Keratinocyte (primary cell): Measurements from ENCODE around the gene FAM50A. TPM values are rescaled to one million over a fixed set of nuclear protein-coding genes. Genes with fewer than 3 reads are reported as not detected.

Source experiments
- DNase-seq: peaks from one replicate; pipeline ENCODE4 v3.0.0-alpha.2; 2011; ENCODE audit warnings: low read depth, missing footprints, low spot score
- FAIRE-seq: peaks from 2 replicates; lab custom pipeline; 2011; peaks lifted over from hg19 to GRCh38; lab: Jason Lieb, UNC
- H2AFZ ChIP-seq: 2 replicates; pipeline ENCODE4 v1.6.0; 2012; ENCODE audit warnings: low read length, control low read depth, inconsistent platforms; ENCODE audit not compliant: control insufficient read depth
- H3K27ac ChIP-seq: 2 replicates; pipeline ENCODE4 v1.5.1; 2011; ENCODE audit warnings: low read length; ENCODE audit not compliant: control insufficient read depth, insufficient read depth
- H3K27me3 ChIP-seq: 3 replicates; pipeline ENCODE4 v1.6.0; 2011; ENCODE audit warnings: low read length; ENCODE audit not compliant: control insufficient read depth, insufficient read depth; ENCODE audit errors: extremely low read depth
- H3K36me3 ChIP-seq, 2 experiments: 2 replicates in 1 of 2; 3 replicates in 1 of 2; pipeline ENCODE4 v1.5.1; 2011; ENCODE audit warnings: low read length in 2 of 2, mild to moderate bottlenecking in 1 of 2; ENCODE audit not compliant: control insufficient read depth in 2 of 2, insufficient read depth in 2 of 2; ENCODE audit errors: extremely low read depth in 1 of 2
- H3K4me1 ChIP-seq: 3 replicates; pipeline ENCODE4 v1.5.1; 2011; ENCODE audit warnings: low read length; ENCODE audit not compliant: control insufficient read depth, insufficient read depth; ENCODE audit errors: extremely low read depth
- H3K4me2 ChIP-seq: 3 replicates; pipeline ENCODE4 v1.6.0; 2011; ENCODE audit warnings: low read depth, low read length; ENCODE audit not compliant: control insufficient read depth, insufficient read depth; ENCODE audit errors: extremely low read depth
- H3K4me3 ChIP-seq, 3 experiments: fragments of 200-600 bp in 1 of 3; sonication (generic) in 1 of 3; 2 replicates in 2 of 3; 3 replicates in 1 of 3; pipeline ENCODE4 v1.5.1; 2011 to 2016; ENCODE audit warnings: low read length in 3 of 3, mild to moderate bottlenecking in 3 of 3, control low read depth in 2 of 3, inconsistent platforms in 1 of 3, low read depth in 1 of 3, mixed read lengths in 1 of 3, mixed run types in 1 of 3, moderate library complexity in 1 of 3; ENCODE audit not compliant: control insufficient read depth in 2 of 3, insufficient read depth in 2 of 3; ENCODE audit errors: extremely low read depth in 1 of 3
- H3K79me2 ChIP-seq: 2 replicates; pipeline ENCODE4 v1.6.0; 2012; ENCODE audit warnings: low read length; ENCODE audit not compliant: control insufficient read depth, insufficient read depth
- H3K9ac ChIP-seq: 3 replicates; pipeline ENCODE4 v1.6.0; 2011; ENCODE audit warnings: low read length; ENCODE audit not compliant: control insufficient read depth, insufficient read depth; ENCODE audit errors: extremely low read depth
- H3K9me1 ChIP-seq: 3 replicates; pipeline ENCODE4 v1.6.0; 2011; ENCODE audit warnings: low read length; ENCODE audit not compliant: control insufficient read depth, insufficient read depth; ENCODE audit errors: extremely low read depth
- H3K9me3 ChIP-seq: 2 replicates; pipeline ENCODE4 v1.5.1; 2012; ENCODE audit warnings: low read depth, low read length; ENCODE audit not compliant: control insufficient read depth
- H4K20me1 ChIP-seq: 3 replicates; pipeline ENCODE4 v1.6.0; 2011; ENCODE audit warnings: low read length; ENCODE audit not compliant: control insufficient read depth, insufficient read depth; ENCODE audit errors: extremely low read depth
- EZH2 ChIP-seq: IDR thresholded peaks from one replicate; pipeline ENCODE4 v1.6.1; 2012; ENCODE audit warnings: inconsistent platforms, mild to moderate bottlenecking, low read length, moderate library complexity
- dilution Hi-C: fragments of 300-500 bp; cut with MboI; formaldehyde crosslinking; loops from one replicate; pipeline ENCODE4 v1.7.0; 2020; ENCODE audit warnings: low sequenced_read_pairs; ENCODE audit not compliant: extremely low pct_ligation_motif_present
- polyA plus RNA-seq, 5 experiments: library from polyadenylated mRNA; depleted of rRNA in 3 of 5; stranded (reverse) in 3 of 5; stranded (forward) in 1 of 5; unstranded in 1 of 5; fragments of >200 nt; gene quantifications; 1 replicate in 1 of 5; 2 replicates in 3 of 5; 3 replicates in 1 of 5; pipeline versions ENCODE4 v1.2.1 to v1.2.3, GENCODE V29; 2011 to 2012; ENCODE audit warnings: missing spikeins in 2 of 5, low read depth in 1 of 5, low replicate concordance in 1 of 5
- TF ChIP-seq, protein P1 (sequence below), 3 experiments: IDR thresholded peaks in 1 of 3; conservative IDR thresholded peaks in 1 of 3; optimal IDR thresholded peaks in 1 of 3; 2 replicates in 2 of 3; 3 replicates in 1 of 3; pipeline versions ENCODE3 to v1.5.1; 2011; ENCODE audit warnings: low read length in 3 of 3, mild to moderate bottlenecking in 3 of 3, moderate library complexity in 2 of 3, control low read depth in 1 of 3, inconsistent platforms in 1 of 3; ENCODE audit not compliant: insufficient read depth in 2 of 3; ENCODE audit errors: extremely low read depth in 1 of 3

The FAM50A gene
- polyA plus RNA-seq, 1 donor (not counting 4 experiments of a cell fraction or from before 2014, with no cell fraction given), result 35.7 TPM

DNA sequence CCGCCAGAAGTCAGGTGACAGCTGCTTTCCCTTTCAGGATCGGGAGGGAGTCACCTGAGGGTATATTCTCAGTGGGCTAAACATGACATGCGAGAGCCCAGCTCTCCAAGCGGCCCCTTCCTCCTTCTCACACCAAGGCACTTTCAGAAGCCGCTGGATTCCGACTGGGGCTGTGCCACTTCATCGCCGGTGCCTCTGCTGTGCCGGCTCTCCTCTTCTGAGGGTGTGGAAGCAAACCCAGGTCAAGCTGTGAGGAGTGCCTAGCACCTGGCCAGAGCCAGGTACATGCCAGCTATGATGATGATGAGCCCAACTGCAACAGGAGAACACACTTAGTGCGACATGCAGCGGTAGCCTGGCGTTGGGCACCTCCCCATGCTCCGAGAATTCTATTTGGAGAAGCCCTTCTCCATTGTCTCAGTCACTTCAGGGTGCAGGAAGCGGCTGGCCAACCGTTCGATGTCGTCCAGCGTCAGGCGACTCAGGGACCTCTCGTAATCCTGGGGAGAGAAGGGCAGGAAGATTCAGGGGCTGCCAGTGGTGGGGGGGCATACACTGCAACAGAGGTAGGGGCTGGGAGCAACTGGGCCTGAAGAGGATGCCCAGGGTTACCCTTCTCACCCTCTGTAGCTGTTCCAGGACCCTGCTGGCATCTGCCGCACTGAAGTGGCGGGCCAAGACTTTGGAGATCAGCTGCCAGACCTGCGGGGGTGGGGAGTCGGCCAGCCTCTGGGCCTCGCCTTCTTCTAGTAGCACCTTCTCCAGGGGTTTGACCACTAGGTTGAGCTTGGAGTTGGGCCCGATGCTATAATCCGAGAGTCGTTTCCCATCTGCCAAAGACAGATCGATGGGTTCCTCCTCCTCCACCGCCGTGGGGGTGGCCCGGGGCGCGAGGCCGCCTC is 41.5 kb downstream of the FAM50A start:
- FAIRE-seq, result no peak

DNA sequence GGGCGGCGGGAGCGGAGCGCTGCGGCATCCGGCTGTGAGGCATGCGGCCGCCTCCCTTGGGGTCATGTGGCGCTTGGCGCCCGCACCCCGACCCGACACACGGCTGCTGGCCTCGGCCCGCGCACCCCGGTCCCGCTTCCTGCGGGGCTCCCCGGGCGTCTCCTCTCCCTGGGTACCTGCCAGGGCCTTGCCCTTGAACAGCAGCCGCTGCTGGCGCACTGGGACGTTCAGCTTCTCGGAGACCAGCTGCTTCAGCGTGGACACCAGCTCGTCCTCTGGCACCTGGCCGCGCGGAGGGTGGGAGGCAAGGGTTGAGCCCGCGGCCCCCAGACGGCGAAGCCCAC is 42.1 kb downstream of the FAM50A start:
- no peaks in the 10 kb centered on the region for H3K9me3 ChIP-seq
- peaks cover 5 to 8% of the 10 kb centered on the region in 2 experiments for H3K36me3 ChIP-seq
- FAIRE-seq (no peak), DNase-seq (no peak)
- no peaks in the 10 kb centered on the region for H3K27me3 ChIP-seq
- dilution Hi-C loops, result no loop called here
- peak overlapping the region; percentile 70 for H3K4me2 ChIP-seq
- H3K9me1 ChIP-seq, result no peaks in the 10 kb centered on the region
- peak overlapping the region; percentile 47 to 58 (median 55) for H3K4me3 ChIP-seq
- peak overlapping the region; percentile 60 for H3K9ac ChIP-seq
- H2AFZ ChIP-seq, result no peak overlapping the region
- H3K4me1 ChIP-seq, result peaks cover 13% of the 10 kb centered on the region
- no peaks in the 10 kb centered on the region for H4K20me1 ChIP-seq
- no peak overlapping the region for H3K27ac ChIP-seq
- H3K79me2 ChIP-seq, result peaks cover 11% of the 10 kb centered on the region
- TF ChIP-seq, protein P1, sequence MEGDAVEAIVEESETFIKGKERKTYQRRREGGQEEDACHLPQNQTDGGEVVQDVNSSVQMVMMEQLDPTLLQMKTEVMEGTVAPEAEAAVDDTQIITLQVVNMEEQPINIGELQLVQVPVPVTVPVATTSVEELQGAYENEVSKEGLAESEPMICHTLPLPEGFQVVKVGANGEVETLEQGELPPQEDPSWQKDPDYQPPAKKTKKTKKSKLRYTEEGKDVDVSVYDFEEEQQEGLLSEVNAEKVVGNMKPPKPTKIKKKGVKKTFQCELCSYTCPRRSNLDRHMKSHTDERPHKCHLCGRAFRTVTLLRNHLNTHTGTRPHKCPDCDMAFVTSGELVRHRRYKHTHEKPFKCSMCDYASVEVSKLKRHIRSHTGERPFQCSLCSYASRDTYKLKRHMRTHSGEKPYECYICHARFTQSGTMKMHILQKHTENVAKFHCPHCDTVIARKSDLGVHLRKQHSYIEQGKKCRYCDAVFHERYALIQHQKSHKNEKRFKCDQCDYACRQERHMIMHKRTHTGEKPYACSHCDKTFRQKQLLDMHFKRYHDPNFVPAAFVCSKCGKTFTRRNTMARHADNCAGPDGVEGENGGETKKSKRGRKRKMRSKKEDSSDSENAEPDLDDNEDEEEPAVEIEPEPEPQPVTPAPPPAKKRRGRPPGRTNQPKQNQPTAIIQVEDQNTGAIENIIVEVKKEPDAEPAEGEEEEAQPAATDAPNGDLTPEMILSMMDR (optimal IDR thresholded peaks at IDR 0.05 in 1 of 3, IDR thresholded peaks at IDR 0.05 in 1 of 3, conservative IDR thresholded peaks at IDR 0.05 in 1 of 3; ENCODE audit: extremely low read depth in 1 of 3, insufficient read depth in 2 of 3, low read length in 3 of 3), result no peak
- TF ChIP-seq EZH2, result no peak

More for the DNA sequence above, 41.5 kb downstream of the FAM50A start:
- dilution Hi-C loops, result no loop called here
- H3K4me1 ChIP-seq, result peaks cover 13% of the 10 kb centered on the region
- no peak for DNase-seq
- TF ChIP-seq EZH2, result no peak
- TF ChIP-seq, protein P1 (optimal IDR thresholded peaks at IDR 0.05 in 1 of 3, IDR thresholded peaks at IDR 0.05 in 1 of 3, conservative IDR thresholded peaks at IDR 0.05 in 1 of 3; ENCODE audit: extremely low read depth in 1 of 3, insufficient read depth in 2 of 3, low read length in 3 of 3), result no peak
- H3K4me3 ChIP-seq, result peak overlapping the region; percentile 47 to 58 (median 55)
- H3K27ac ChIP-seq, result no peak overlapping the region
- H3K9me3 ChIP-seq, result no peaks in the 10 kb centered on the region
- H3K9me1 ChIP-seq, result no peaks in the 10 kb centered on the region
- peak overlapping the region; percentile 60 for H3K9ac ChIP-seq
- H2AFZ ChIP-seq, result no peak overlapping the region
- no peaks in the 10 kb centered on the region for H3K27me3 ChIP-seq
- H3K4me2 ChIP-seq, result peak overlapping the region; percentile 70
- H3K79me2 ChIP-seq, result peaks cover 11% of the 10 kb centered on the region
- H3K36me3 ChIP-seq, result peaks cover 5 to 8% of the 10 kb centered on the region in 2 experiments
- H4K20me1 ChIP-seq, result no peaks in the 10 kb centered on the region
